Ovary (tissue), 3 donors: ENCODE measurements around the gene VPS35L.
"Not testable (repeated sequence)": the region's sequence is repeated elsewhere in the genome, so short reads cannot be mapped to it uniquely, and the experiment has no call there.

ENCODE experiments used
- EP300 ChIP-seq: sonication (generic); formaldehyde crosslinking; IDR thresholded peaks from one replicate; pipeline ENCODE4 v1.6.1; 2017; ENCODE audit warnings: antibody characterized with exemption
- POLR2A ChIP-seq: fragments of 450-650 bp; IDR thresholded peaks from one replicate; pipeline ENCODE4 v1.6.1; 2017; ENCODE audit warnings: antibody characterized with exemption, mild to moderate bottlenecking, moderate library complexity
- TF ChIP-seq, protein P1 (sequence below), 3 donors: fragments of 450-650 bp in 2 of 3; fragments of 200-600 bp in 1 of 3; IDR thresholded peaks; one replicate each; pipeline versions ENCODE4 v1.5.1 to v1.8.0; 2016 to 2022; ENCODE audit warnings: antibody characterized with exemption in 3 of 3, mild to moderate bottlenecking in 1 of 3
- donor health status: DM: no; HTN: no; CAD: no.

DNA sequence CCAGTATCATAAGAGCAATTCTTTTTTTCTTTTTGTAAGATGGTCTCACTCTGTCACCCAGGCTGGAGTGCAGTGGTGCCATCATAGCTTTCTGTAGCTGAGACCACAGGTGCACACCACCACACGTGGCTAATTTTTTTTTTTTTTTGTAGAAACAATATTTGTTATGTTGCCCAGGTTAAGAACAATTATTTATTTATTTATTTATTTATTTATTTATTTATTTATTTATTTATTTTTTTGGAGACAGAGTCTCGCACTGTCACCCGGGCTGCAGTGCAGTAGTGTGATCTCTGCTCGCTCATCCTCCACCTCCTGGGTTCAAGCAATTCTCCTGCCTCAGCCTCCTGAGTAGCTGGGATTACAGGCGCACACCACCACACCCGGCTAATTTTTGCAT lies 123.8 kb downstream of the VPS35L start:
- TF ChIP-seq EP300, POLR2A: not testable (repeated sequence)
- TF ChIP-seq, protein P1, sequence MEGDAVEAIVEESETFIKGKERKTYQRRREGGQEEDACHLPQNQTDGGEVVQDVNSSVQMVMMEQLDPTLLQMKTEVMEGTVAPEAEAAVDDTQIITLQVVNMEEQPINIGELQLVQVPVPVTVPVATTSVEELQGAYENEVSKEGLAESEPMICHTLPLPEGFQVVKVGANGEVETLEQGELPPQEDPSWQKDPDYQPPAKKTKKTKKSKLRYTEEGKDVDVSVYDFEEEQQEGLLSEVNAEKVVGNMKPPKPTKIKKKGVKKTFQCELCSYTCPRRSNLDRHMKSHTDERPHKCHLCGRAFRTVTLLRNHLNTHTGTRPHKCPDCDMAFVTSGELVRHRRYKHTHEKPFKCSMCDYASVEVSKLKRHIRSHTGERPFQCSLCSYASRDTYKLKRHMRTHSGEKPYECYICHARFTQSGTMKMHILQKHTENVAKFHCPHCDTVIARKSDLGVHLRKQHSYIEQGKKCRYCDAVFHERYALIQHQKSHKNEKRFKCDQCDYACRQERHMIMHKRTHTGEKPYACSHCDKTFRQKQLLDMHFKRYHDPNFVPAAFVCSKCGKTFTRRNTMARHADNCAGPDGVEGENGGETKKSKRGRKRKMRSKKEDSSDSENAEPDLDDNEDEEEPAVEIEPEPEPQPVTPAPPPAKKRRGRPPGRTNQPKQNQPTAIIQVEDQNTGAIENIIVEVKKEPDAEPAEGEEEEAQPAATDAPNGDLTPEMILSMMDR (IDR thresholded peaks at IDR 0.05), result not testable (repeated sequence)
